Spleen (tissue), 11 donors: ENCODE measurements around the gene ST7. TPM values are rescaled to one million over a fixed set of nuclear protein-coding genes. Genes with fewer than 3 reads are reported as not detected.
A peak's percentile ranks its signal among the peaks of the same experiment; 100 is the strongest.
"Not testable (repeated sequence)": the region's sequence is repeated elsewhere in the genome, so short reads cannot be mapped to it uniquely, and the experiment has no call there.

Source experiments
- DNase-seq: peaks from one replicate; pipeline ENCODE4 v3.0.0-alpha.2; 2020
- H3K27ac ChIP-seq, 8 donors: fragments of 200-600 bp; sonication (generic) in 7 of 8; 1 replicate in 4 of 8; 2 replicates in 4 of 8; pipeline versions ENCODE4 v1.5.0 to v1.8.0; 2016 to 2021; ENCODE audit warnings: inconsistent platforms in 4 of 8, mild to moderate bottlenecking in 4 of 8, moderate library complexity in 1 of 8
- H3K27me3 ChIP-seq, 7 donors: fragments of 200-600 bp; sonication (generic) in 6 of 7; replicated peaks in 1 of 7; 1 replicate in 4 of 7; 2 replicates in 3 of 7; pipeline versions ENCODE4 v1.5.0 to v1.8.0; 2016 to 2021; ENCODE audit warnings: inconsistent platforms in 3 of 7, mild to moderate bottlenecking in 1 of 7
- H3K36me3 ChIP-seq, 6 donors: fragments of 200-600 bp; sonication (generic) in 5 of 6; 1 replicate in 4 of 6; 2 replicates in 2 of 6; pipeline versions ENCODE4 v1.5.0 to v1.8.0; 2016 to 2021; ENCODE audit warnings: inconsistent platforms in 2 of 6
- H3K4me1 ChIP-seq, 6 donors: fragments of 200-600 bp; sonication (generic) in 5 of 6; 1 replicate in 3 of 6; 2 replicates in 3 of 6; pipeline versions ENCODE4 v1.5.0 to v1.8.0; 2016 to 2021; ENCODE audit warnings: inconsistent platforms in 3 of 6
- H3K4me3 ChIP-seq, 8 donors: fragments of 200-600 bp; sonication (generic) in 7 of 8; 1 replicate in 4 of 8; 2 replicates in 4 of 8; pipeline versions ENCODE4 v1.5.0 to v1.8.0; 2016 to 2021; ENCODE audit warnings: inconsistent platforms in 4 of 8, mild to moderate bottlenecking in 4 of 8, moderate library complexity in 2 of 8
- H3K9me3 ChIP-seq, 8 donors: fragments of 200-600 bp; sonication (generic) in 7 of 8; 1 replicate in 4 of 8; 2 replicates in 4 of 8; pipeline versions ENCODE4 v1.5.0 to v1.8.0; 2016 to 2021; ENCODE audit warnings: inconsistent platforms in 4 of 8
- CTCF ChIP-seq, 11 experiments: fragments of 200-600 bp in 7 of 11; fragments of 450-650 bp in 4 of 11; sonication (generic) in 4 of 11; IDR thresholded peaks in 8 of 11; conservative IDR thresholded peaks in 3 of 11; 1 replicate in 7 of 11; 2 replicates in 4 of 11; pipeline versions ENCODE4 v1.4.0 to v1.8.0; 2016 to 2021; ENCODE audit warnings: antibody characterized with exemption in 11 of 11, inconsistent platforms in 4 of 11, mild to moderate bottlenecking in 1 of 11
- POLR2A ChIP-seq, 3 donors: fragments of 450-650 bp; IDR thresholded peaks; one replicate each; pipeline ENCODE4 v1.5.1; 2017; ENCODE audit warnings: antibody characterized with exemption in 3 of 3, mild to moderate bottlenecking in 1 of 3
- POLR2AphosphoS5 ChIP-seq, 3 donors: sonication (generic); formaldehyde crosslinking; IDR thresholded peaks; one replicate each; pipeline ENCODE4 v1.5.1; 2017; ENCODE audit warnings: antibody characterized with exemption in 3 of 3
- WGBS, 5 donors: extraction: QIAGEN DNeasy Blood & Tissue Kit in 3 of 5; methylation state at CpG; one replicate each; pipeline versions ENCODE4 v1.1.5 to v1.1.7; 2013 to 2018; 5-methylcytosine and 5-hydroxymethylcytosine counted together
- intact Hi-C: fragments of 100-400 bp; cut with DNase I; formaldehyde crosslinking; loops from one replicate; pipeline ENCODE4 v1.15.0; 2023; ENCODE audit warnings: low total_unique reads
- polyA plus RNA-seq, 3 donors: library from polyadenylated mRNA; stranded (reverse); fragments of 200-250 nt; gene quantifications; one replicate each; pipeline ENCODE4 v1.2.1, GENCODE V29; 2013
- total RNA-seq, 7 donors: library from RNA; depleted of rRNA in 3 of 7; stranded (reverse); fragments of >200 nt in 3 of 7; fragmentation: NEBNext Ultra II Directional in 4 of 7; extraction: Animal tissue kit (Norgen Biotek cat#: 25700) in 4 of 7; gene quantifications; one replicate each; pipeline versions ENCODE4 v1.1.0 to v1.2.1, GENCODE V29; 2016 to 2021
- donor health status: healthy with polysubstance abuse.
- donor health status: DM: no; HTN: no; CAD: no; lungs with moderate emphysema.
- donor health status: DM: no; HTN: no; CAD: no.
- donor health status: Bipolar disorder and iron deficiency.
- donor health status: healthy.
- donor health status: DM: no; HTN: no; CAD: no.
- donor health status: DM: yes; HTN: yes; CAD: no.

ST7 gene
- total and polyA plus RNA-seq, 10 donors, result 4.7 to 36.4 (median 15.8) TPM

- no peaks in the 10 kb centered on the region for H3K27me3 ChIP-seq
- DNase-seq, result no peak
- intact Hi-C loops, result no loop called here
- H3K36me3 ChIP-seq, result no peaks in the 10 kb centered on the region
- H3K4me1 ChIP-seq, result peaks cover 0 to 17% (median 11%) of the 10 kb centered on the region in 6 donors
- no peak overlapping the region for H3K27ac ChIP-seq
- H3K4me3 ChIP-seq, result no peak overlapping the region
- no peaks in the 10 kb centered on the region for H3K9me3 ChIP-seq
- TF ChIP-seq CTCF (IDR thresholded peaks at IDR 0.05 in 8 of 11, conservative IDR thresholded peaks at IDR 0.05 in 3 of 11) (no peak), POLR2A (IDR thresholded peaks at IDR 0.05) (no peak)
Measured at GRCh38 chr7:116968631-116969030, 15.3 kb downstream of the ST7 start.

GRCh38 chr7:116969371-116969902, 16.1 kb downstream of the ST7 start:
- H3K36me3 ChIP-seq, result no peaks in the 10 kb centered on the region
- H3K27me3 ChIP-seq, result no peaks in the 10 kb centered on the region
- no peak for TF ChIP-seq CTCF (IDR thresholded peaks at IDR 0.05 in 8 of 11, conservative IDR thresholded peaks at IDR 0.05 in 3 of 11)
- no peak for TF ChIP-seq POLR2A (IDR thresholded peaks at IDR 0.05)
- peaks cover 0 to 17% (median 11%) of the 10 kb centered on the region in 6 donors for H3K4me1 ChIP-seq
- H3K9me3 ChIP-seq, result no peaks in the 10 kb centered on the region
- no peak for DNase-seq
- 75 to 94% (median 77%) methylated on average over 3 of the region's 3 CpGs for WGBS, 5 donors
- no peak overlapping the region for H3K4me3 ChIP-seq
- H3K27ac ChIP-seq, result peak overlapping the region in 1 of 8 donors; percentile 8
- intact Hi-C loops, result no loop called here

- peak overlapping the region in 1 of 8 donors; percentile 8 for H3K27ac ChIP-seq
- H3K36me3 ChIP-seq, result no peaks in the 10 kb centered on the region
- H3K4me1 ChIP-seq, result peaks cover 0 to 17% (median 11%) of the 10 kb centered on the region in 6 donors
- DNase-seq, result no peak
- no peak overlapping the region for H3K4me3 ChIP-seq
- intact Hi-C loops, result no loop called here
- TF ChIP-seq CTCF (IDR thresholded peaks at IDR 0.05 in 8 of 11, conservative IDR thresholded peaks at IDR 0.05 in 3 of 11), result no peak
- TF ChIP-seq POLR2AphosphoS5 (IDR thresholded peaks at IDR 0.05), result no peak
- TF ChIP-seq POLR2A (IDR thresholded peaks at IDR 0.05), result no peak
- H3K27me3 ChIP-seq, result no peaks in the 10 kb centered on the region
- H3K9me3 ChIP-seq, result no peaks in the 10 kb centered on the region
- 28 to 65% (median 44%) methylated on average over 3 of the region's 3 CpGs for WGBS, 5 donors
Measured at GRCh38 chr7:116970238-116970910, 17.1 kb downstream of the ST7 start.

GRCh38 chr7:116971153-116971552, 17.9 kb downstream of the ST7 start:
- intact Hi-C loops, H3K27ac ChIP-seq, H3K27me3 ChIP-seq, DNase-seq, H3K9me3 ChIP-seq, H3K4me3 ChIP-seq, H3K36me3 ChIP-seq: not testable (repeated sequence)
- peaks cover 0 to 17% (median 11%) of the 10 kb centered on the region in 6 donors for H3K4me1 ChIP-seq
